Keratinocyte (primary cell): ENCODE results near the gene CD164L2. TPM values are rescaled to one million over a fixed set of nuclear protein-coding genes. Genes with fewer than 3 reads are reported as not detected.

ENCODE experiments used
- DNase-seq: peaks from one replicate; pipeline ENCODE4 v3.0.0-alpha.2; 2011; ENCODE audit warnings: low read depth, missing footprints, low spot score
- FAIRE-seq: peaks from 2 replicates; lab custom pipeline; 2011; peaks lifted over from hg19 to GRCh38; lab: Jason Lieb, UNC
- H2AFZ ChIP-seq: 2 replicates; pipeline ENCODE4 v1.6.0; 2012; ENCODE audit warnings: low read length, control low read depth, inconsistent platforms; ENCODE audit not compliant: control insufficient read depth
- H3K27ac ChIP-seq: 2 replicates; pipeline ENCODE4 v1.5.1; 2011; ENCODE audit warnings: low read length; ENCODE audit not compliant: control insufficient read depth, insufficient read depth
- H3K27me3 ChIP-seq: 3 replicates; pipeline ENCODE4 v1.6.0; 2011; ENCODE audit warnings: low read length; ENCODE audit not compliant: control insufficient read depth, insufficient read depth; ENCODE audit errors: extremely low read depth
- H3K36me3 ChIP-seq, 2 experiments: 2 replicates in 1 of 2; 3 replicates in 1 of 2; pipeline ENCODE4 v1.5.1; 2011; ENCODE audit warnings: low read length in 2 of 2, mild to moderate bottlenecking in 1 of 2; ENCODE audit not compliant: control insufficient read depth in 2 of 2, insufficient read depth in 2 of 2; ENCODE audit errors: extremely low read depth in 1 of 2
- H3K4me1 ChIP-seq: 3 replicates; pipeline ENCODE4 v1.5.1; 2011; ENCODE audit warnings: low read length; ENCODE audit not compliant: control insufficient read depth, insufficient read depth; ENCODE audit errors: extremely low read depth
- H3K4me2 ChIP-seq: 3 replicates; pipeline ENCODE4 v1.6.0; 2011; ENCODE audit warnings: low read depth, low read length; ENCODE audit not compliant: control insufficient read depth, insufficient read depth; ENCODE audit errors: extremely low read depth
- H3K4me3 ChIP-seq, 3 experiments: fragments of 200-600 bp in 1 of 3; sonication (generic) in 1 of 3; 2 replicates in 2 of 3; 3 replicates in 1 of 3; pipeline ENCODE4 v1.5.1; 2011 to 2016; ENCODE audit warnings: low read length in 3 of 3, mild to moderate bottlenecking in 3 of 3, control low read depth in 2 of 3, inconsistent platforms in 1 of 3, low read depth in 1 of 3, mixed read lengths in 1 of 3, mixed run types in 1 of 3, moderate library complexity in 1 of 3; ENCODE audit not compliant: control insufficient read depth in 2 of 3, insufficient read depth in 2 of 3; ENCODE audit errors: extremely low read depth in 1 of 3
- H3K79me2 ChIP-seq: 2 replicates; pipeline ENCODE4 v1.6.0; 2012; ENCODE audit warnings: low read length; ENCODE audit not compliant: control insufficient read depth, insufficient read depth
- H3K9ac ChIP-seq: 3 replicates; pipeline ENCODE4 v1.6.0; 2011; ENCODE audit warnings: low read length; ENCODE audit not compliant: control insufficient read depth, insufficient read depth; ENCODE audit errors: extremely low read depth
- H3K9me1 ChIP-seq: 3 replicates; pipeline ENCODE4 v1.6.0; 2011; ENCODE audit warnings: low read length; ENCODE audit not compliant: control insufficient read depth, insufficient read depth; ENCODE audit errors: extremely low read depth
- H3K9me3 ChIP-seq: 2 replicates; pipeline ENCODE4 v1.5.1; 2012; ENCODE audit warnings: low read depth, low read length; ENCODE audit not compliant: control insufficient read depth
- H4K20me1 ChIP-seq: 3 replicates; pipeline ENCODE4 v1.6.0; 2011; ENCODE audit warnings: low read length; ENCODE audit not compliant: control insufficient read depth, insufficient read depth; ENCODE audit errors: extremely low read depth
- CTCF ChIP-seq, 3 experiments: IDR thresholded peaks in 1 of 3; conservative IDR thresholded peaks in 1 of 3; optimal IDR thresholded peaks in 1 of 3; 2 replicates in 2 of 3; 3 replicates in 1 of 3; pipeline versions ENCODE3 to v1.5.1; 2011; ENCODE audit warnings: low read length in 3 of 3, mild to moderate bottlenecking in 3 of 3, moderate library complexity in 2 of 3, control low read depth in 1 of 3, inconsistent platforms in 1 of 3; ENCODE audit not compliant: insufficient read depth in 2 of 3; ENCODE audit errors: extremely low read depth in 1 of 3
- EZH2 ChIP-seq: IDR thresholded peaks from one replicate; pipeline ENCODE4 v1.6.1; 2012; ENCODE audit warnings: inconsistent platforms, mild to moderate bottlenecking, low read length, moderate library complexity
- dilution Hi-C: fragments of 300-500 bp; cut with MboI; formaldehyde crosslinking; loops from one replicate; pipeline ENCODE4 v1.7.0; 2020; ENCODE audit warnings: low sequenced_read_pairs; ENCODE audit not compliant: extremely low pct_ligation_motif_present
- polyA plus RNA-seq, 5 experiments: library from polyadenylated mRNA; depleted of rRNA in 3 of 5; stranded (reverse) in 3 of 5; stranded (forward) in 1 of 5; unstranded in 1 of 5; fragments of >200 nt; gene quantifications; 1 replicate in 1 of 5; 2 replicates in 3 of 5; 3 replicates in 1 of 5; pipeline versions ENCODE4 v1.2.1 to v1.2.3, GENCODE V29; 2011 to 2012; ENCODE audit warnings: missing spikeins in 2 of 5, low read depth in 1 of 5, low replicate concordance in 1 of 5

The CD164L2 gene
- polyA plus RNA-seq, 1 donor (not counting 4 experiments of a cell fraction or from before 2014, with no cell fraction given): 2.7 TPM

- DNase-seq (no peak), FAIRE-seq (no peak)
- Histone ChIP-seq H3K27me3 (no peaks in the 10 kb centered on the region), H3K36me3 (peaks cover 14 to 15% of the 10 kb centered on the region in 2 experiments), H3K4me2 (no peak overlapping the region), H3K9ac (no peak overlapping the region), H3K9me3 (no peaks in the 10 kb centered on the region), H3K4me3 (no peak overlapping the region), H2AFZ (no peak overlapping the region), H3K27ac (no peak overlapping the region), H3K4me1 (peaks cover 18% of the 10 kb centered on the region), H3K9me1 (no peaks in the 10 kb centered on the region), H3K79me2 (no peaks in the 10 kb centered on the region), H4K20me1 (no peaks in the 10 kb centered on the region)
- TF ChIP-seq CTCF (optimal IDR thresholded peaks at IDR 0.05 in 1 of 3, IDR thresholded peaks at IDR 0.05 in 1 of 3, conservative IDR thresholded peaks at IDR 0.05 in 1 of 3; ENCODE audit: extremely low read depth in 1 of 3, insufficient read depth in 2 of 3, low read length in 3 of 3) (no peak), EZH2 (no peak)
- dilution Hi-C loops: no loop called here
These were observed 31.5 kb downstream of the CD164L2 start for GRCh38 chr1:27351541-27352107.

GRCh38 chr1:27350663-27351540, 32.2 kb downstream of the CD164L2 start:
- no peak for TF ChIP-seq EZH2
- TF ChIP-seq CTCF (optimal IDR thresholded peaks at IDR 0.05 in 1 of 3, IDR thresholded peaks at IDR 0.05 in 1 of 3, conservative IDR thresholded peaks at IDR 0.05 in 1 of 3; ENCODE audit: extremely low read depth in 1 of 3, insufficient read depth in 2 of 3, low read length in 3 of 3): no peak
- H3K4me1 ChIP-seq: peaks cover 18% of the 10 kb centered on the region
- H3K27ac ChIP-seq: no peak overlapping the region
- H2AFZ ChIP-seq: no peak overlapping the region
- H3K9me1 ChIP-seq: no peaks in the 10 kb centered on the region
- H3K79me2 ChIP-seq: no peaks in the 10 kb centered on the region
- H3K36me3 ChIP-seq: peaks cover 14 to 19% of the 10 kb centered on the region in 2 experiments
- H4K20me1 ChIP-seq: no peaks in the 10 kb centered on the region
- FAIRE-seq: no peak
- H3K4me2 ChIP-seq: no peak overlapping the region
- DNase-seq: no peak
- dilution Hi-C loops: no loop called here
- no peak overlapping the region for H3K9ac ChIP-seq
- no peak overlapping the region for H3K4me3 ChIP-seq
- no peaks in the 10 kb centered on the region for H3K9me3 ChIP-seq
- H3K27me3 ChIP-seq: no peaks in the 10 kb centered on the region
